Ovary (tissue), 9 donors: ENCODE results near the gene JMJD6. TPM values are rescaled to one million over a fixed set of nuclear protein-coding genes. Genes with fewer than 3 reads are reported as not detected.

ENCODE experiments used
- DNase-seq, 5 donors: peaks; one replicate each; pipeline ENCODE4 v3.0.0-alpha.2; 2019 to 2020
- H3K27ac ChIP-seq, 2 donors: fragments of 200-600 bp; one replicate each; pipeline versions ENCODE4 v1.5.1 to v1.8.0; 2019 to 2022
- H3K27me3 ChIP-seq: fragments of 200-600 bp; one replicate; pipeline ENCODE4 v1.8.0; 2022
- H3K36me3 ChIP-seq: fragments of 200-600 bp; sonication (generic); one replicate; pipeline ENCODE4 v1.5.1; 2019
- H3K4me1 ChIP-seq: one replicate; pipeline ENCODE4 v1.8.1; 2013; ENCODE audit warnings: mild to moderate bottlenecking, moderate library complexity; ENCODE audit not compliant: insufficient read depth
- H3K4me3 ChIP-seq: fragments of 200-600 bp; sonication (generic); one replicate; pipeline ENCODE4 v1.5.1; 2017
- H3K9me3 ChIP-seq, 2 donors: fragments of 200-600 bp in 1 of 2; sonication (generic) in 1 of 2; one replicate each; pipeline versions ENCODE4 v1.5.1 to v1.8.1; 2013 to 2019; ENCODE audit warnings: mild to moderate bottlenecking in 1 of 2, moderate library complexity in 1 of 2
- CTCF ChIP-seq, 3 donors: fragments of 450-650 bp in 2 of 3; fragments of 200-600 bp in 1 of 3; IDR thresholded peaks; one replicate each; pipeline versions ENCODE4 v1.5.1 to v1.8.0; 2016 to 2022; ENCODE audit warnings: antibody characterized with exemption in 3 of 3, mild to moderate bottlenecking in 1 of 3
- EP300 ChIP-seq: sonication (generic); formaldehyde crosslinking; IDR thresholded peaks from one replicate; pipeline ENCODE4 v1.6.1; 2017; ENCODE audit warnings: antibody characterized with exemption
- POLR2A ChIP-seq: fragments of 450-650 bp; IDR thresholded peaks from one replicate; pipeline ENCODE4 v1.6.1; 2017; ENCODE audit warnings: antibody characterized with exemption, mild to moderate bottlenecking, moderate library complexity
- WGBS, 3 donors: extraction: QIAGEN DNeasy Blood & Tissue Kit in 1 of 3; methylation state at CpG; one replicate each; pipeline versions ENCODE4 v1.1.5 to v1.1.7; 2013 to 2017; 5-methylcytosine and 5-hydroxymethylcytosine counted together
- intact Hi-C, 4 donors: fragments of 100-400 bp; cut with DNase I; formaldehyde crosslinking; loops; one replicate each; pipeline versions ENCODE4 v1.11.0 to v1.15.1; 2022 to 2023
- polyA plus RNA-seq, 2 donors: library from polyadenylated mRNA; stranded (reverse); fragments of 200-250 nt in 1 of 2; fragments of 350-450 nt in 1 of 2; fragmentation: Illumina TruSeq in 1 of 2; extraction: RNeasy Lipid Tissue Mini Kit (QIAGEN cat#74804) in 1 of 2; gene quantifications; one replicate each; pipeline ENCODE4 v1.2.3, GENCODE V29; 2013 to 2014
- total RNA-seq, 7 donors: library from RNA; depleted of rRNA in 2 of 7; stranded (reverse); fragments of >200 nt in 2 of 7; fragmentation: NEBNext Ultra II Directional in 3 of 7; extraction: Animal tissue kit (Norgen Biotek cat#: 25700) in 3 of 7; gene quantifications; one replicate each; pipeline versions ENCODE4 v1.1.0 to v1.2.4, GENCODE V29; 2016 to 2023
- donor health status: DM: no; HTN: no; CAD: no; lungs with moderate emphysema.
- donor health status: DM: no; HTN: no; CAD: no.
- donor health status: Bipolar disorder and iron deficiency.
- donor health status: DM: yes; HTN: yes; CAD: no.
- donor health status: DM: no; HTN: no; CAD: no.
- donor health status: DM: yes; HTN: yes; CAD: no.

The JMJD6 gene
- total and polyA plus RNA-seq, 9 donors: 19.5 to 49.8 (median 28.3) TPM

DNA sequence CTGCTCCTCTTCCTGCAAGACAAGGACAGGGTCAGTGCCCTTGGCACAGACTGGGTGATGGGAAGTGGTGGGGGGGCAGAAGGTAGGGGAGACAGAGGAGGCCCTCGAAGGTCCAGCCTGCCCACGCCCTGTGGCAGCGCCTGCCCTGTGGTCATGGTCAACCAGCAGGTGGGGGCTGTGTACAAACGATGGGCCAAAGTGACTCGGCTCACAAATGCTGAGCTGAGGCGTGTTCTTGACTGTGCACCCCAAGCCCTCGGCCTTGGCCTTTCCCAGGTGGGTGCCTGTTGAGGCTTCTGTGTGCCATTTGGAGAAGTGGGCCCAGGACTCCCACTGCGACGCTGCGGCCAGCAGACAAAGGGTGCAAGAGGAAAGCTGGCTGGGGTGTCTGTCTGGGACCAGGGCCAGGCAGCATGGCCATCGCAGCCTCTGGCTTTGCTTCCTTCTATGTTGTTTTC lies 38.2 kb downstream of the JMJD6 start:
- peak in 4 of 5 donors; percentile 53 to 82 (median 66) for DNase-seq
- Histone ChIP-seq H3K4me3 (no peak overlapping the region), H3K4me1 (peaks cover 24% of the 10 kb centered on the region), H3K27ac (peak overlapping the region; percentile 46 to 71), H3K36me3 (no peaks in the 10 kb centered on the region), H3K9me3 (no peaks in the 10 kb centered on the region), H3K27me3 (no peaks in the 10 kb centered on the region)
- 22 to 42% (median 25%) methylated on average over 11 of the region's 11 CpGs for WGBS, 3 donors
- intact Hi-C loops: loop anchor here in 1 of 4 donors (5.0 to 10.0 kb wide), 2 partner anchors 34 to 163 kb away; no protein-coding TSS in a partner anchor
- no peak for TF ChIP-seq POLR2A
- TF ChIP-seq CTCF (IDR thresholded peaks at IDR 0.05): peak in 1 of 3 donors; percentile 25
- TF ChIP-seq EP300: no peak

DNA sequence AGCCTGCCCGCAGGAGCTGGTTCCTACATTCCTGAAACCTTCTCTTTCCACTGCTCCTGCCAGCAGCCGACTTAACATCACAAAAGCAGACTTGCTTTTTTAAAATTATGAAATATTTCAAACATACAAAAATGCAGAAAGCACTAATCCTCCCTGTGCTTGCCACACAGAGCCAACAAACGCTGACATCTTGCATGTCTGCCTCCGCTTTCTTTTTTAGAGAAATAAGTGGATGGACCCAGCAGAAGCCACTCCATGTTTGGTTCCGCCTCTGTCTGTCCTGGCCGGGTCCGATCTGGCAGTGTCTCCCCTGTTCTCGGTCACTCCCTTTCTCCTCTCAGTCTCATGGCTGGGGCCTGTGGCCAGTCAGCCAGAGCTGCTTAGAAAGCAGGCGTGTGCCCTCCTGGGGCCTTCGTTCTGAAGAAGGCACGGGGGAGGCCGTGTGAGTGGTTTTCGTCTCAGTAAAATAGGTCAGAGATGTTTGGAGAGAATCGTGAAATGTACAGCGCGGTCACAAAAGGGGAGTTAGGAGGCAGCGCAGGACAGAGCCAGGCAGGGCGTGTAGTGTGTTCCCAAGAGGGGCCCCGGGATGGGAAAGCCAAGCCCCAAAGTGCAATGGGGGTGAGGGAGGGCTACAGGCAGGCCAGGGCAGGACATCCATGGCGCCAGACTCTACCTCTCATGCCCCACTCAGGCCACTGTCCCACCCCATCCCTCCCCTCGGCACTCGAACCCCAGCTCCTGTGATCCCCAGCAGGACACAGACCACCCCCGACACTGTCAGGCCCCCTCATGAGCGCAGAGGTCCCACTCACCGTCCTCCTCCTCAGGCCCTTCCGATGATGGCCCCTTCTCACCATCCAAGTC lies 38.9 kb downstream of the JMJD6 start:
- WGBS, 3 donors: 28 to 29% (median 29%) methylated on average over 26 of the region's 26 CpGs
- Histone ChIP-seq H3K27ac (peak overlapping the region; percentile 46 to 71), H3K4me3 (no peak overlapping the region), H3K36me3 (no peaks in the 10 kb centered on the region), H3K27me3 (no peaks in the 10 kb centered on the region), H3K9me3 (no peaks in the 10 kb centered on the region), H3K4me1 (peaks cover 28% of the 10 kb centered on the region)
- intact Hi-C loops: loop anchor here in 1 of 4 donors (5.0 to 10.0 kb wide), 2 partner anchors 35 to 163 kb away; no protein-coding TSS in a partner anchor
- DNase-seq: peak in 4 of 5 donors; percentile 42 to 72 (median 64)
- TF ChIP-seq EP300 (no peak), CTCF (IDR thresholded peaks at IDR 0.05) (no peak), POLR2A (no peak)

- no peak for TF ChIP-seq POLR2A
- no peak for TF ChIP-seq CTCF (IDR thresholded peaks at IDR 0.05)
- TF ChIP-seq EP300: no peak
- DNase-seq: peak in 3 of 5 donors; percentile 17 to 51 (median 23)
- Histone ChIP-seq H3K27ac (peak overlapping the region in 1 of 2 donors; percentile 71), H3K27me3 (no peaks in the 10 kb centered on the region), H3K4me1 (peaks cover 33% of the 10 kb centered on the region), H3K9me3 (no peaks in the 10 kb centered on the region), H3K36me3 (no peaks in the 10 kb centered on the region), H3K4me3 (no peak overlapping the region)
- WGBS, 3 donors: 75 to 81% (median 78%) methylated on average over 15 of the region's 15 CpGs
- intact Hi-C loops: loop anchor here in 1 of 4 donors (5.0 to 10.0 kb wide), 2 partner anchors 36 to 162 kb away; no protein-coding TSS in a partner anchor
Measured at GRCh38 chr17:76686538-76687297, 39.7 kb downstream of the JMJD6 start.

DNA sequence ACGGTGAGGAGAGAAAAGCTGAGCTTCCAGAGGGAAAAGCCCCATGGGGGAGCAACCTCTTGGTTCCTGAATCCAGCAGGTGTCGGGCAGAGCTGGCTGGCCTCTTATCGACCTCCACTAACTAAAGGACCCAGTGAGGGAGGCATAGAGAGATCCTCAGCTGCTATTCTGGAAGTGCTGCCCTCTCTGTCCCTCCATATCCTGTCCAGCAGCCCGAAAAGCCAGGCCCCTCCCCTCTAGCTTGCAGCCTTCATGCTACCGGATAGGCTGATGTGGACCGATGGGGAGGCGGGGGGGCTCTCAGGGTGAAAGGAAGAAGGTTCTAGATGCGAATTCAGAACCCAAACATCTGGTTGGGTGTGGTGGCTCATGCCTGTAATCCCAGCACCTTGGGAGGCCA lies 40.6 kb downstream of the JMJD6 start:
- TF ChIP-seq EP300 (no peak), POLR2A (no peak), CTCF (IDR thresholded peaks at IDR 0.05) (no peak)
- H3K27me3 ChIP-seq: no peaks in the 10 kb centered on the region
- H3K4me1 ChIP-seq: peaks cover 36% of the 10 kb centered on the region
- no peak overlapping the region for H3K27ac ChIP-seq
- intact Hi-C loops: loop anchor here in 1 of 4 donors (5.0 to 10.0 kb wide), 2 partner anchors 36 to 161 kb away; no protein-coding TSS in a partner anchor
- H3K9me3 ChIP-seq: no peaks in the 10 kb centered on the region
- no peak overlapping the region for H3K4me3 ChIP-seq
- peak in 1 of 5 donors; percentile 28 for DNase-seq
- WGBS, 3 donors: 75 to 86% (median 81%) methylated on average over 8 of the region's 8 CpGs
- H3K36me3 ChIP-seq: no peaks in the 10 kb centered on the region
